ENCODE data around the gene SARS1. TPM values are rescaled to one million over a fixed set of nuclear protein-coding genes. Genes with fewer than 3 reads are reported as not detected.
A peak's percentile ranks its signal among the peaks of the same experiment; 100 is the strongest.
"Not testable (repeated sequence)": the region's sequence is repeated elsewhere in the genome, so short reads cannot be mapped to it uniquely, and the experiment has no call there.

SARS1 gene, protein sequence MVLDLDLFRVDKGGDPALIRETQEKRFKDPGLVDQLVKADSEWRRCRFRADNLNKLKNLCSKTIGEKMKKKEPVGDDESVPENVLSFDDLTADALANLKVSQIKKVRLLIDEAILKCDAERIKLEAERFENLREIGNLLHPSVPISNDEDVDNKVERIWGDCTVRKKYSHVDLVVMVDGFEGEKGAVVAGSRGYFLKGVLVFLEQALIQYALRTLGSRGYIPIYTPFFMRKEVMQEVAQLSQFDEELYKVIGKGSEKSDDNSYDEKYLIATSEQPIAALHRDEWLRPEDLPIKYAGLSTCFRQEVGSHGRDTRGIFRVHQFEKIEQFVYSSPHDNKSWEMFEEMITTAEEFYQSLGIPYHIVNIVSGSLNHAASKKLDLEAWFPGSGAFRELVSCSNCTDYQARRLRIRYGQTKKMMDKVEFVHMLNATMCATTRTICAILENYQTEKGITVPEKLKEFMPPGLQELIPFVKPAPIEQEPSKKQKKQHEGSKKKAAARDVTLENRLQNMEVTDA
- 118 and 179 TPM in 2 replicates for total RNA-seq

DNA sequence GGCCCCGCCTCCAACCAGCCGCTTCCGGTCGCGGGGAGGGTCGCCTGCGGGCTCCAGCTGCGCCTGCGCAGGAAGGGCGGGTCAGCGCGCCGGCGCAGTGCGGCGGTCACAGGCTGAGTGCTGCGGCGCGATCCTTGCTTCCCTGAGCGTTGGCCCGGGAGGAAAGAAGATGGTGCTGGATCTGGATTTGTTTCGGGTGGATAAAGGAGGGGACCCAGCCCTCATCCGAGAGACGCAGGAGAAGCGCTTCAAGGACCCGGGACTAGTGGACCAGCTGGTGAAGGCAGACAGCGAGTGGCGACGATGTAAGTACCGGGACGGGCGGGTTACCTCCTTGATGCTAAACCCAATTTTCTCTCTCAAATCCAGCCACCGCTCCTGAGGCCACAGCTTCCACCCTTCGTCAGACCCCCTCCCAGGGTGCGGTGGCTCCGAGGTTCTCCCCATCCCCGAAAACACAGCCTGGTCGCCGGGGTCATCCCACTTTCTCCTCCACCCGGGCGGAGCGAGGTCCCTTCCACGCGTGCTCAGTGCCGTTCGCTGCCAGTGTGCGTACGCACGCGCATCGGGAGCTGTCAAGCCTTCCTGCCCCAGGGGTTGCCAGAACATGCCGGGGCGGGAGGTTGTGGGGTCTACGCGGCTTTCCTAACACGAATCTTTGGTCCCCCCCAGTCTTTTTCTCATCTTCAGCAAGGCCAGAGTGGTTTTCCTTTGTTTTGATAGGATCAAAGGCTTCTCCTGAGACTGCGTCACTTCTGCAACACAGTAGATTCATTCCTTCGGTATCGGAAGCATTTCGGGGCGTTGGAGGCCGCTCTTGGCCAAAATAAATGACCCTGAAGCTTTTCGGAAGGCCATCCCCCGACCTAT is at the start of gene SARS1:
SARS1 (plus strand) TSS at position 95 of the 870 bp plus-strand sequence; CDS start at position 170, 75 bp downstream.
- peak; percentile 86 to 91 for DNase-seq (ENCODE audit: low read depth in 2 of 2)

GRCh38 chr1:109164538-109164937 is 49.2 kb upstream of the SARS1 start:
- no peak for DNase-seq (ENCODE audit: low read depth in 2 of 2)

DNA sequence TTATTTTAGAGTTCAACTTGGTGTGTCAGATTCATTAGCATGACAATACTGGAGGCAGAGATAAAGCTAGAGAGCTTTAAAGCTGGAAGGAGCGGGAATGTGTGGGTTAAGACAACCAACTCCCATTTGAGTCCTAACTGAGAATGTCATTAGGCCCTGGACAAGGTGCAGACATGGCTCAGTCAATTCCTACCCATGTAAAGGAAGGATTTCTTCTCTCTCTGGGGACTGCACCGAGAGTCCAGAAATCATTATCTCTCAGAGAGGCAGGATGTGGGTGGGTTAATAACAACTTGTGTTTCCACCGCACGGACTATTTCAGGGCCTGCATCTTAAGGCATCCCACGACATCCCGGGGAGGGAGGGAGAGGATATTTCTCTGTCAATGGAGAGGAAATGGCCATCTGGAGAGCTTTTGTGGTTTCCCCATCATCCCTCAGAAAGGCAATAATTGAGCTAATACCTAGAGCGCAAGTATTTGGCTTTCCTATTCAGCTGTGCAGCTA is 46.7 kb upstream of the SARS1 start:
- no peak for DNase-seq (ENCODE audit: low read depth in 2 of 2)

DNA sequence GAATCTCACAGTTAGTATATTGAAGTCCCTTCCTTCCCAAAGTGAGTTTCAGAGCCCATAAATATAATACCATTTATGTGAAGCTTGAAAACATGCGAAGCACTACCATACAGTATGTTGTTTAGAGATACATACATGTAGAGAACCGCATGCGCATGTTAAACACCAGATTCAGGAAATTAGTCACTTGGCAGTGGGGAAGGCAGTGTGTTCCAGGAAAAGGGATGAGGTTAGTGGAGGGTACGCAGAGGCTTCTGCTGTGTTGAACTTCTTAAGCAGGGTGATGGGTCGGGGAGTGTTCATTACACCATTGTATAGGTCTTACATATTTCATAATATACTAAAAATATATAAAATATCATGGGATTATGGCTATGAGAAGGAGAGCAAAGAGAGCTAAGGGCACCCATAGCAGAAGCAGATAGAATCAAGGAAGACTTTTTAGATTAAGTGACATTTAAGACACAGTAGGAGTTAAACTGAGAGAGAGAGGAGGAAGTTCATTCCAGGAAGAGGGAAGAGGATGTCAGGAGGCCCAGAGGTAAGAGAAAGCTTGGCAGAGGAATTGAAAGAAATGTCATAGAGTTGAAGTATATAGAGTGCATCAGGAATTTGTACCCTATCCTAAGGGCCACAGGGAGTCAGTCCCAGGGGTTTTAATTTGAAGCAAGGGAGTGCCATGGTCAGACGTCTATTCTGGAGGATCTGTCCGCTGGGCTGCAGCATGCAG is 43.5 kb upstream of the SARS1 start:
- DNase-seq (ENCODE audit: low read depth in 2 of 2), result peak; percentile 67

- no peak for DNase-seq (ENCODE audit: low read depth in 2 of 2)
These were observed 42.1 kb upstream of the SARS1 start for GRCh38 chr1:109171646-109172045.

GRCh38 chr1:109176349-109176748 is 37.4 kb upstream of the SARS1 start:
- DNase-seq (ENCODE audit: low read depth in 2 of 2), result not testable (repeated sequence)

- DNase-seq (ENCODE audit: low read depth in 2 of 2), result not testable (repeated sequence)
These were observed 33.0 kb upstream of the SARS1 start for GRCh38 chr1:109180715-109181084.

GRCh38 chr1:109181085-109181806 is 32.5 kb upstream of the SARS1 start:
- no peak for DNase-seq (ENCODE audit: low read depth in 2 of 2)

GRCh38 chr1:109181807-109182163 is 31.9 kb upstream of the SARS1 start:
- DNase-seq (ENCODE audit: low read depth in 2 of 2), result no peak

DNA sequence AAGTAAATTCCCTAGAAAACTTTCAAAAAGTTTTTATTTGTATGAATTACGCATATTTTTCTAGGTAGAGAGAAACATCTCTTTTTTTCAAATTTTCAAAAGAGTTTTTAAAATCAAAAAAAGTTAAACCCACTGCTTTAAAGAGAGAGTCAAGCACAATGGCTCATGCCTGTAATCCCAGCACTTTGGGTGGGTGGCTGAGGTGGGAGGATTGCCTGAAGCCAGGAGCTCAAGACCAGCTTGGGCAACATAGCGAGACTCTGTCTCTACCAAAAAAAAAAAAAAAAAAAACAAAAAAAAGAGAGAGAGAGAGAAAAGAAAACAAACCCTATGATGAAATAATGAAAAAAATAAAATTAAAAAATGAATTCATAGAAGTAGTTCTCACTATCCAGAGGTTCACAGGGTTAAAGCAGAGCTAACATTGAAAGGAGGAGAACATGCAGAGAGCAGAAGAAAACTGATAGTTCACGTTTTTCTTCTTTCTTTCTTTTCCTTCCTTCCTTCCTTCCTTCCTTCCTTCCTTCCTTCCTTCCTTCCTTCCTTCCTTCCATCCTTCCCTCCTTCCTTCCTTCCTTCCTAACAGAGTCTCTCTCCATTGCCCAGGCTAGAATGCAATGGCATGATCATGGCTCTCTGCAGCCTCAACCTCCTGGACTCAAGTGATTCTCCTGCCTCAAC is 30.5 kb upstream of the SARS1 start:
- DNase-seq (ENCODE audit: low read depth in 2 of 2), result no peak

DNA sequence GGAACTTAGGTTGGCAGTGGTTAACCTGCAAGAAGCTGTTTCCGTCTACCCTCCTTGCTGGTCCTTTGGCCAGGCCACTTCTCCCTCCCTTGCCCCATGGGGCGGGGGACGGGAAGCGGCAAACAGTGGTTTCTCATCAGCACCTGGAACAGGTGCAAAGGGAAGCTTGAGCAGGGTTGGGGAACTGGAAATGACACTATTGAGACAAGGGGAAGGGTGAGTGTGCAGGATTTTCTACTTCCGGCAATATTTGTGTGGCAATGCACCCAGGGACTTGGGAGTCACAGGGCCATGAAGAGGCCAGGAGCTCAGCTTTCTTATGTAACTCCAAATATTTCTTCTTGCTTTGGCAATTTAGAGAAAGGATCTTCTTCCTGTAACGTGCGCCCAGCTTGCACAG is 29.0 kb upstream of the SARS1 start:
- DNase-seq (ENCODE audit: low read depth in 2 of 2), result no peak

- no peak for DNase-seq (ENCODE audit: low read depth in 2 of 2)
These were observed 28.4 kb upstream of the SARS1 start for GRCh38 chr1:109185357-109185756.

- DNase-seq (ENCODE audit: low read depth in 2 of 2), result no peak
These were observed 27.6 kb upstream of the SARS1 start for GRCh38 chr1:109185990-109186732.

GRCh38 chr1:109186733-109187086 is 27.0 kb upstream of the SARS1 start:
- no peak for DNase-seq (ENCODE audit: low read depth in 2 of 2)

DNA sequence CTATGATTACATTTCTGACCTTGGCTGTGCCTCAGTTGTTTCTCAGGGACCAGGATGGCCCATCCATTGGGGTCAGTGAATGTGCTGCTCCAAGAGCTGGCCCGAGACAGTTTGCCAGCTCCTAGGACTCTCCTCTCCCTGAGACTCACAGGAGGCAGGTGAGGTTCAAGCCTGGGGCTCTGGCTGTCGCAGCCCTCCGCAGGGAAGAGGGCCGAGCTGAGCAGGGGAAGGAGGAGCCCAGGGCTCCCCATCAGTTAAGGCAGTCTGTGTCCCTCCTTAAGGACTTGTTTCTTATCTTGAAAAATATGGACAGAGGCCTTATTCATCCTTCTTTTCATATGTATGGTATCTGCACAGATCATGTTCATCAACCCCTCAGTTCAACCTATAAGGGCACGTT is 26.6 kb upstream of the SARS1 start:
- no peak for DNase-seq (ENCODE audit: low read depth in 2 of 2)

DNA sequence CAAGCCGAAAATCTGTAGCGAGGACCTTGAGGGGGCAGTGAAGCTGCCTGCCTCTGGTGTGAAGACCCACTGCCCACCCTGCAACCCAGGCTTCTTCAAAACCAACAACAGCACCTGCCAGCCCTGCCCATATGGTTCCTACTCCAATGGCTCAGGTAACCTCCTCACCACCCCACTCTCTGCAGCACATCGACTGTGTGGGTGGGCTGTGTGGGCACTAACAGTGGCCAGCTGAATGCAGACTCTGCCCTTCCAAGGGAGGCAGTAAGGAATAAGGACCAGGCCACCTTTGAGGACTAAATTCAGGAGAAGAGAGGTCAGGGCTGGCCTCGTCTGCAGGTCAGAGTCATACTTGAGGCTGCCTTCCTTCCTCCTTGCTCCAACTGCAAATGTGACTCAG is 25.5 kb upstream of the SARS1 start:
- peak in 1 of 2 donors; percentile 17 for DNase-seq (ENCODE audit: low read depth in 2 of 2)

- peak in 1 of 2 donors; percentile 16 for DNase-seq (ENCODE audit: low read depth in 2 of 2)
These were observed 24.9 kb upstream of the SARS1 start for GRCh38 chr1:109188781-109189180.

DNA sequence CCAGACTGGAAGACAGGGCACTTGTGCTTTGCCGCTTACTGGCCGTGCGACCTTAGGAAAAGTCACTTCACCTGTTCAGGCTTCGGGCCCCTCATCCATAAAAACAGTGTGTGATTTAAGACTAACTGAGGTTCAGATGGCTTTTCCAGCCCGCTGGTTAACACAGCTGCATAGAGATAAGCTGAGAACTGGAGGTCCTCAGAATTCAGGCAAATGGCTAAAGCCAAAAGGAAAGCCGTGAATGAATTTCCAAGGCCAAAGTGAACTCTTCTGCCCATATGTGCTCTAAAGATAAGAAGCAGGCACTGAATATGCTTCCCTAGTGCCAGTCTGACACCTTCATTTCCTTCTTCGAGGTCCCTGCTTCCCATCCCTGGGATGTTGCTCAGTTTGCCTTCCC is 23.5 kb upstream of the SARS1 start:
- DNase-seq (ENCODE audit: low read depth in 2 of 2), result no peak

DNA sequence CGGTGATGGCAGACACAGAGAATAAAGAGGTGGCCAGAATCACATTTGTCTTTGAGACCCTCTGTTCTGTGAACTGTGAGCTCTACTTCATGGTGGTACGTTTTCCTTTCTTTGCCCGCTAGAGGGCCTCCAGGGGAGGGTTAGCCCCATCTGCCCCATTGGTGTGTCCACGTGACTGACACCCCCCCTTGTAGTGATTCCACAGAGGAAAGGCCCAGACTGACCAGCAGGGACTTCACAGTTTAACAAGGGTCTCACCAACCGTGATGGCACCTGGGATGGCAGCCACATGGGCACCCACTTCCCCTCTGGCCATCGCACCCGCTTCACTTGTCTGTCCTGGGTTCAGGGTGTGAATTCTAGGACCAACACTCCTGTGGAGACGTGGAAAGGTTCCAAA is 22.3 kb upstream of the SARS1 start:
- DNase-seq (ENCODE audit: low read depth in 2 of 2), result no peak

DNA sequence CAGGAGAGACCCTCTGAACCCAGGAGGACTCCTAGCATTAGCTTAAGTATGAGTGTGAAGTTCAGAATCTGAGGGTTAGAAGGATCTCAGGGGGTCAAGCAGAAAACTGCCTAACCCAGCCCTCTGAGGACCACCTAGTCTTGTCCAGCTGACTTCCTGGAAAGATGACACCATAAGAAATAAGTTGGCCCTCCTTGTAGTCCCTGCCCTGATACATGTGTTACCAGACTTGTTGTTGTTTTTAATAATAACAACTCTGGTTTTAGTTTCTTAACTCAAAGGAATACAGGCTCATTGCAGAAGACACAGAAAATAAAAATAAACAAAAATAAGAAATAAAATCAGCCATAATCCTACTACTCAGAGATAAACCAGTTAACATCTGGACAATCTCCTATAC is 21.8 kb upstream of the SARS1 start:
- no peak for DNase-seq (ENCODE audit: low read depth in 2 of 2)
